ENCODE data around the gene IFI27L1. TPM values are rescaled to one million over a fixed set of nuclear protein-coding genes. Genes with fewer than 3 reads are reported as not detected.
A peak's percentile ranks its signal among the peaks of the same experiment; 100 is the strongest.

Gene IFI27L1
- total and polyA plus RNA-seq, 2 donors (not counting 1 experiment from before 2014, with no cell fraction given) = 6.5 to 6.7 TPM

- no peak for TF ChIP-seq EZH2 (IDR thresholded peaks at IDR 0.05; ENCODE audit: borderline replicate concordance, insufficient read depth, low read depth, low read length, poor library complexity, severe bottlenecking)
- TF ChIP-seq CTCF (IDR thresholded peaks at IDR 0.05) = no peak
- Mint-ChIP-seq H3K9me3 (ENCODE audit: insufficient read depth) (no peaks in the 10 kb centered on the region), H3K4me1 (peaks cover 41% of the 10 kb centered on the region), H3K27ac (peak overlapping the region; percentile 97), H3K4me3 (peak overlapping the region; percentile 97), H3K27me3 (no peaks in the 10 kb centered on the region)
- Histone ChIP-seq H3K4me3 (ENCODE audit: control extremely low read depth in 1 of 5, extremely low read depth in 1 of 5, insufficient read depth in 1 of 5, low read depth in 2 of 5, low read length in 4 of 5) (peak overlapping the region; percentile 91 to 99 (median 97)), H3K9me3 (ENCODE audit: control extremely low read depth in 1 of 3, control insufficient read depth in 2 of 3, insufficient read depth in 1 of 3, low read length in 2 of 3) (peaks cover 0 to 1% (median 0%) of the 10 kb centered on the region in 3 donors), H4K20me1 (ENCODE audit: control insufficient read depth, insufficient read depth, low read length, poor library complexity, severe bottlenecking) (peaks cover 36% of the 10 kb centered on the region), H3K9ac (ENCODE audit: low read length) (peak overlapping the region; percentile 93), H3K27me3 (replicated peaks in 1 of 4; ENCODE audit: control extremely low read depth in 1 of 4, control insufficient read depth in 3 of 4, insufficient read depth in 4 of 4, low read length in 3 of 4) (no peaks in the 10 kb centered on the region), H2AFZ (ENCODE audit: insufficient read depth, low read depth, low read length, poor library complexity, severe bottlenecking) (peak overlapping the region; percentile 93), H3K4me1 (ENCODE audit: control insufficient read depth in 2 of 2, insufficient read depth in 2 of 2, low read length in 2 of 2) (peaks cover 36 to 43% of the 10 kb centered on the region in 2 donors), H3K4me2 (replicated peaks; ENCODE audit: low read depth, low read length, poor library complexity, severe bottlenecking) (peak overlapping the region; percentile 83), H3K27ac (ENCODE audit: low read length in 2 of 2) (peak overlapping the region; percentile 83 to 93), H3K36me3 (replicated peaks in 1 of 2; ENCODE audit: control extremely low read depth in 1 of 2, control insufficient read depth in 1 of 2, extremely low read depth in 1 of 2, insufficient read depth in 2 of 2, low read length in 1 of 2) (peaks cover 5 to 27% of the 10 kb centered on the region in 2 experiments), H3K79me2 (ENCODE audit: control insufficient read depth, insufficient read depth, low read length) (peaks cover 59% of the 10 kb centered on the region)
- ChIA-PET POLR2A (no interaction called here), CTCF (interaction anchor here (0.7 to 2.0 kb wide), 8 partner anchors 45 to 647 kb away, joined by 3 to 9 read pairs (median 3); partner anchors contain the start of gene OTUB2)
- intact Hi-C loops (cut with micrococcal nuclease) = loop anchor here (1.0 to 2.0 kb wide), 6 partner anchors 48 to 142 kb away; partner anchors contain the start of genes IFI27L2, OTUB2 and PPP4R4
- DNase-seq (no peak), ATAC-seq (ENCODE audit: low read depth) (no peak)
- WGBS (ENCODE audit: insufficient coverage) = under 1% methylated on average over 16 of the region's 19 CpGs
These were observed 293 bp downstream of the IFI27L1 start for GRCh38 chr14:94081386-94081820.

DNA sequence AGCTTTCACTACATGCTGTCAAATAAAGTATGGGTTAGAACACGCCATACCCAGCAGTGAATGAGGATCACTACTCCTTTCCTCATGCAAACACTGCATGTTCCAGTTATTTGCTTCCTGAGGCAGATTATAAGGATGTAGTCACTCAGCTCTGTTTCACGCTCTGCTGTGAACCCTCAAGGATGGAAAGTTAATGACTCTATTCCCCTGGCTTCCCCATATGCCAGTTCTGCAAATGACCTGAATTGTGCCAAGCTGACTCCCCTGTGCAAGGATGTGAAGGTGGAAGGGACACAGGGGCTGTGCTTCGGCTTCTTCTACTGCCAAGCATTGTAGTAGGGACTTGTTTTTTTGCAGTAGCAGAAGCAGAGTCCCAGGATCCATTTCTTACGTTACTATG, 6.8 kb downstream of the IFI27L1 start:
- no peaks in the 10 kb centered on the region for H3K9me3 ChIP-seq (ENCODE audit: control extremely low read depth in 1 of 3, control insufficient read depth in 2 of 3, insufficient read depth in 1 of 3, low read length in 2 of 3)
- intact Hi-C loops (cut with micrococcal nuclease) = no loop called here
- H3K4me2 ChIP-seq (replicated peaks; ENCODE audit: low read depth, low read length, poor library complexity, severe bottlenecking) = no peak overlapping the region
- H3K27me3 Mint-ChIP-seq = no peaks in the 10 kb centered on the region
- ATAC-seq (ENCODE audit: low read depth) (no peak), DNase-seq (no peak)
- ChIA-PET POLR2A (no interaction called here), CTCF (interaction anchor here (1.3 kb wide), 1 partner anchor 44 kb away, joined by 4 read pairs; no protein-coding TSS in a partner anchor)
- no peak overlapping the region for H2AFZ ChIP-seq (ENCODE audit: insufficient read depth, low read depth, low read length, poor library complexity, severe bottlenecking)
- H4K20me1 ChIP-seq (ENCODE audit: control insufficient read depth, insufficient read depth, low read length, poor library complexity, severe bottlenecking) = no peaks in the 10 kb centered on the region
- no peak overlapping the region for H3K4me3 Mint-ChIP-seq
- H3K4me3 ChIP-seq (ENCODE audit: control extremely low read depth in 1 of 5, extremely low read depth in 1 of 5, insufficient read depth in 1 of 5, low read depth in 2 of 5, low read length in 4 of 5) = no peak overlapping the region
- no peak for TF ChIP-seq CTCF (IDR thresholded peaks at IDR 0.05)
- TF ChIP-seq EZH2 (IDR thresholded peaks at IDR 0.05; ENCODE audit: borderline replicate concordance, insufficient read depth, low read depth, low read length, poor library complexity, severe bottlenecking) = no peak
- no peaks in the 10 kb centered on the region for H3K27me3 ChIP-seq (replicated peaks in 1 of 4; ENCODE audit: control extremely low read depth in 1 of 4, control insufficient read depth in 3 of 4, insufficient read depth in 4 of 4, low read length in 3 of 4)
- no peak overlapping the region for H3K9ac ChIP-seq (ENCODE audit: low read length)
- no peaks in the 10 kb centered on the region for H3K9me3 Mint-ChIP-seq (ENCODE audit: insufficient read depth)
- no peaks in the 10 kb centered on the region for H3K4me1 Mint-ChIP-seq
- no peaks in the 10 kb centered on the region for H3K79me2 ChIP-seq (ENCODE audit: control insufficient read depth, insufficient read depth, low read length)
- no peaks in the 10 kb centered on the region for H3K36me3 ChIP-seq (replicated peaks in 1 of 2; ENCODE audit: control extremely low read depth in 1 of 2, control insufficient read depth in 1 of 2, extremely low read depth in 1 of 2, insufficient read depth in 2 of 2, low read length in 1 of 2)
- 79% methylated on average over 3 of the region's 4 CpGs for WGBS (ENCODE audit: insufficient coverage)
- H3K4me1 ChIP-seq (ENCODE audit: control insufficient read depth in 2 of 2, insufficient read depth in 2 of 2, low read length in 2 of 2) = no peaks in the 10 kb centered on the region
- H3K27ac Mint-ChIP-seq = no peak overlapping the region
- H3K27ac ChIP-seq (ENCODE audit: low read length in 2 of 2) = no peak overlapping the region

Measured in B cell (primary cell).